Tibial nerve (tissue), 4 donors: ENCODE measurements around the gene DHRS11. TPM values are rescaled to one million over a fixed set of nuclear protein-coding genes. Genes with fewer than 3 reads are reported as not detected.

ENCODE experiments used
- DNase-seq, 2 donors: peaks; one replicate each; pipeline ENCODE4 v3.0.0-alpha.2; 2019; ENCODE audit warnings: low spot score in 2 of 2
- H3K27ac ChIP-seq, 4 donors: fragments of 200-600 bp; sonication (generic) in 3 of 4; one replicate each; pipeline ENCODE4 v1.5.1; 2017 to 2019; ENCODE audit warnings: mild to moderate bottlenecking in 1 of 4
- H3K27me3 ChIP-seq, 2 donors: fragments of 200-600 bp; sonication (generic) in 1 of 2; one replicate each; pipeline versions ENCODE4 v1.5.1 to v1.6.0; 2017 to 2019
- H3K36me3 ChIP-seq, 3 donors: fragments of 200-600 bp; sonication (generic); one replicate each; pipeline ENCODE4 v1.5.1; 2018 to 2019
- H3K4me1 ChIP-seq, 4 donors: fragments of 200-600 bp; sonication (generic) in 3 of 4; one replicate each; pipeline ENCODE4 v1.5.1; 2017 to 2019
- H3K4me3 ChIP-seq, 4 donors: fragments of 200-600 bp; sonication (generic) in 3 of 4; one replicate each; pipeline ENCODE4 v1.5.1; 2017 to 2019; ENCODE audit warnings: mild to moderate bottlenecking in 1 of 4, moderate library complexity in 1 of 4
- H3K9me3 ChIP-seq, 4 donors: fragments of 200-600 bp; sonication (generic) in 3 of 4; one replicate each; pipeline ENCODE4 v1.5.1; 2017 to 2019
- CTCF ChIP-seq, 5 experiments: fragments of 200-600 bp in 3 of 5; fragments of 450-650 bp in 2 of 5; sonication (generic) in 3 of 5; IDR thresholded peaks; one replicate each; pipeline ENCODE4 v1.5.1; 2016 to 2019; ENCODE audit warnings: antibody characterized with exemption in 5 of 5, mild to moderate bottlenecking in 3 of 5, moderate library complexity in 2 of 5
- EP300 ChIP-seq, 2 donors: sonication (generic); formaldehyde crosslinking; IDR thresholded peaks; one replicate each; pipeline ENCODE4 v1.6.1; 2017; ENCODE audit warnings: antibody characterized with exemption in 2 of 2, mild to moderate bottlenecking in 1 of 2
- POLR2A ChIP-seq, 2 donors: fragments of 450-650 bp; IDR thresholded peaks; one replicate each; pipeline ENCODE4 v1.6.1; 2017; ENCODE audit warnings: antibody characterized with exemption in 2 of 2, mild to moderate bottlenecking in 2 of 2, moderate library complexity in 2 of 2
- WGBS, 2 donors: methylation state at CpG; one replicate each; pipeline ENCODE4 v1.1.5; 2018; 5-methylcytosine and 5-hydroxymethylcytosine counted together
- total RNA-seq, 4 donors: library from RNA; depleted of rRNA; stranded (reverse); fragments of >200 nt; gene quantifications; one replicate each; pipeline ENCODE4 v1.1.0, GENCODE V29; 2016

The DHRS11 gene
- total RNA-seq, 4 donors from 2014 or later = 0.78 to 14.7 (median 6.9) TPM

DNA sequence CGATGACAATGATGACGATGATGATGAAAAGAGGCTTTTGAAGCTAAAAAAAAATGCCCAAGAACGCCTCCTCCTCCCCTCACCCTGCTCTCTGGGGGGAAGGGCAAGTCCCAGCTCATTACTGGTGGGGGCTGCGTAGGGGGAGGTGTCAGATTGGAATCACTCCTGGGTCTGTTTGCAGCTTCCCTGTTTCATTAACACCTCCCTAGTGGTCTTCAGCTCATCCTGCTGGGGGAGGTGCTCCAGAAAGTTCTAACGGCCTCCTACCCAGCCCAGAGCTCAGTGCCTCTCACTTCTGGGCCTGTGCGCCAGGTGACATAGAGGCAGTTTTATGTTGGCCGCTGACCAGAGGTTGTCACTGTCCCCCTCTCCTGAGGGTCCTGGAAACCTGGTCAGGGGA, 22.4 kb downstream of the DHRS11 start:
- peaks cover 0 to 3% of the 10 kb centered on the region in 2 donors for H3K27me3 ChIP-seq

GRCh38 chr17:36614933-36615332, 23.3 kb downstream of the DHRS11 start:
- peaks cover 0 to 3% of the 10 kb centered on the region in 2 donors for H3K27me3 ChIP-seq
- H3K4me3 ChIP-seq = no peak overlapping the region
- DNase-seq = no peak
- no peaks in the 10 kb centered on the region for H3K4me1 ChIP-seq
- no peaks in the 10 kb centered on the region for H3K36me3 ChIP-seq
- TF ChIP-seq EP300 (IDR thresholded peaks at IDR 0.05) (no peak), POLR2A (IDR thresholded peaks at IDR 0.05) (no peak), CTCF (IDR thresholded peaks at IDR 0.05) (no peak)
- H3K27ac ChIP-seq = no peak overlapping the region
- H3K9me3 ChIP-seq = no peaks in the 10 kb centered on the region
- 25 to 37% methylated on average over 5 of the region's 5 CpGs for WGBS, 2 donors

More for the DNA sequence above, 22.4 kb downstream of the DHRS11 start:
- Histone ChIP-seq H3K4me1 (peaks cover 0 to 2% (median 0%) of the 10 kb centered on the region in 4 donors), H3K4me3 (no peak overlapping the region), H3K36me3 (no peaks in the 10 kb centered on the region), H3K27ac (no peak overlapping the region), H3K9me3 (no peaks in the 10 kb centered on the region)
- TF ChIP-seq CTCF (IDR thresholded peaks at IDR 0.05) = no peak
- TF ChIP-seq EP300 (IDR thresholded peaks at IDR 0.05) = no peak
- no peak for TF ChIP-seq POLR2A (IDR thresholded peaks at IDR 0.05)
- WGBS, 2 donors = 52 to 56% methylated on average over 7 of the region's 7 CpGs
- no peak for DNase-seq

DNA sequence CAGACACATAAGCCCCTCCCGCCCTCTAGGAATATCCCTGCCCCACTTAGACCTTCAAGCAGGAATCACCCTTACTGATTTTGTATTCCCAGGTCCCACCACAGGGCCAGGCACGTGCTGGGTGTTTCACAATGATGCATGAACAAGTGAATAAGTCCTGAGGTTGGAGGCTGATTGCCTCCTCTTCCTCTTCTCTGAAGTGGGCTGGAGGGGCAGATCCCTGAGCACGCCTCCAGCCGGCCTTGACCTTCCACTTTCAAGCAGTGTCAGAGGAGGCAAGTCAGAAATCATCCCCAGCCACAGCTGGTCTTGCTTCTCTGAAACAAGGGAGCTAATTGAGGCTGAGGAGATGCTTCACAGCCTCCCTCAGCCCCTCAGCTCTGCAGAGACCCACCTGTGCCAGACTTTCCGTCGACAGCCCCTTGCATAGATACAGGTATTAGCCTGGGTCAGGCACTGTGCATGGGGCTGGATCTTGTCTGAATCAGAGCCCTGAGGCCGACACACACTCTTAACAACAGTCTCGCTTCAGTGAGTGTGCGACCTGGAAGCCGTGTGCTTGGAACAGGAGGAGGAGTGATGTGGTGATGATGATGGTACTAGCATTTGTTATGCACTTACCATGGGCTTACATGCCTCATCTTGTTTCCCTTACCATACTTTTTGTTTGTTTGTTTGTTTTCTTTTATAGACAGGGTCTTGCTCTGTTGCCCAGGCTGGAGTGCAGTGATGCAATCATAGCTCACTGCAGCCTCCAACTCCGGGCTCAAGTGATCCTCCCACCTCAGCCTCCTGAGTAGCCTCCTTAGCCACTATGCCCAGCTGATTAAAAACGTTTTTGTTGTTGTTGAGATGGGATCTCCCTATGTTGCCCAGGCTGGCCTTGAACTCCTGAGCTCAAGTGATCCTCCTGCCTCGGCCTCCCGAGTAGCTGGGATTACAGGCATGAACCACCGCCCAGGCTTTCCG, 24.7 kb downstream of the DHRS11 start:
- peaks cover 0 to 3% of the 10 kb centered on the region in 2 donors for H3K27me3 ChIP-seq

GRCh38 chr17:36617773-36618172, 26.1 kb downstream of the DHRS11 start:
- no peak for TF ChIP-seq CTCF (IDR thresholded peaks at IDR 0.05)
- TF ChIP-seq EP300 (IDR thresholded peaks at IDR 0.05) = no peak
- no peak for TF ChIP-seq POLR2A (IDR thresholded peaks at IDR 0.05)
- 76 to 79% methylated on average over 7 of the region's 7 CpGs for WGBS, 2 donors
- no peak for DNase-seq
- Histone ChIP-seq H3K36me3 (no peaks in the 10 kb centered on the region), H3K4me3 (no peak overlapping the region), H3K4me1 (no peaks in the 10 kb centered on the region), H3K27ac (no peak overlapping the region), H3K9me3 (no peaks in the 10 kb centered on the region), H3K27me3 (peaks cover 0 to 3% of the 10 kb centered on the region in 2 donors)

More for the DNA sequence above, 24.7 kb downstream of the DHRS11 start:
- no peaks in the 10 kb centered on the region for H3K4me1 ChIP-seq
- TF ChIP-seq POLR2A (IDR thresholded peaks at IDR 0.05) = no peak
- no peak for TF ChIP-seq CTCF (IDR thresholded peaks at IDR 0.05)
- TF ChIP-seq EP300 (IDR thresholded peaks at IDR 0.05) = no peak
- 80 to 82% methylated on average over 16 of the region's 16 CpGs for WGBS, 2 donors
- H3K4me3 ChIP-seq = no peak overlapping the region
- no peaks in the 10 kb centered on the region for H3K36me3 ChIP-seq
- no peak overlapping the region for H3K27ac ChIP-seq
- DNase-seq = no peak
- no peaks in the 10 kb centered on the region for H3K9me3 ChIP-seq

- Histone ChIP-seq H3K4me3 (no peak overlapping the region), H3K9me3 (no peaks in the 10 kb centered on the region), H3K27me3 (peaks cover 0 to 3% of the 10 kb centered on the region in 2 donors), H3K36me3 (no peaks in the 10 kb centered on the region), H3K27ac (no peak overlapping the region), H3K4me1 (no peaks in the 10 kb centered on the region)
- TF ChIP-seq CTCF (IDR thresholded peaks at IDR 0.05) (no peak), EP300 (IDR thresholded peaks at IDR 0.05) (no peak), POLR2A (IDR thresholded peaks at IDR 0.05) (no peak)
- WGBS, 2 donors = 65 to 90% methylated on average over 3 of the region's 3 CpGs
- no peak for DNase-seq
Measured at GRCh38 chr17:36623281-36623680, 31.6 kb downstream of the DHRS11 start.
